Stimulated activated CD8-positive, alpha-beta memory T cell treated with anti-CD3 and anti-CD28 coated beads, Interleukin-12 subunit alpha, Interleukin-12 subunit beta, amount 100 ng/mL, for 24 hours (primary cell): ENCODE data around the gene CFAP92.
"Not testable (repeated sequence)": the region's sequence is repeated elsewhere in the genome, so short reads cannot be mapped to it uniquely, and the experiment has no call there.

Source experiments
- DNase-seq: peaks from one replicate; pipeline ENCODE4 v3.0.0-alpha.2; 2020; ENCODE audit errors: extremely low read depth

CFAP92 gene

GRCh38 chr3:128936341-128936740 lies 57.5 kb downstream of the CFAP92 start:
- no peak for DNase-seq

- no peak for DNase-seq
Measured at GRCh38 chr3:128935922-128936321, 58.0 kb downstream of the CFAP92 start.

GRCh38 chr3:128933922-128934253 lies 60.0 kb downstream of the CFAP92 start:
- DNase-seq, result no peak

GRCh38 chr3:128933213-128933921 lies 60.5 kb downstream of the CFAP92 start:
- no peak for DNase-seq

- DNase-seq, result no peak
Measured at GRCh38 chr3:128932516-128933212, 61.2 kb downstream of the CFAP92 start.

- no peak for DNase-seq
Measured at GRCh38 chr3:128931046-128931445, 62.8 kb downstream of the CFAP92 start.

- no peak for DNase-seq
Measured at GRCh38 chr3:128929364-128929763, 64.5 kb downstream of the CFAP92 start.

- not testable (repeated sequence) for DNase-seq
Measured at GRCh38 chr3:128923986-128924385, 69.9 kb downstream of the CFAP92 start.

GRCh38 chr3:128923576-128923975 lies 70.3 kb downstream of the CFAP92 start:
- no peak for DNase-seq

GRCh38 chr3:128922804-128923459 lies 70.9 kb downstream of the CFAP92 start:
- peak; percentile 12 for DNase-seq

- no peak for DNase-seq
Measured at GRCh38 chr3:128919988-128920387, 73.9 kb downstream of the CFAP92 start.

- no peak for DNase-seq
Measured at GRCh38 chr3:128917291-128917690, 76.6 kb downstream of the CFAP92 start.

GRCh38 chr3:128914966-128915645 lies 78.8 kb downstream of the CFAP92 start:
- no peak for DNase-seq

- DNase-seq, result no peak
Measured at GRCh38 chr3:128911911-128912310, 82.0 kb downstream of the CFAP92 start.

- no peak for DNase-seq
Measured at GRCh38 chr3:128910006-128910405, 83.9 kb downstream of the CFAP92 start.

GRCh38 chr3:128908951-128909350 lies 84.9 kb downstream of the CFAP92 start:
- no peak for DNase-seq

GRCh38 chr3:128907706-128908445 lies 86.0 kb downstream of the CFAP92 start:
- no peak for DNase-seq

- DNase-seq, result no peak
Measured at GRCh38 chr3:128906804-128907525, 86.9 kb downstream of the CFAP92 start.

- no peak for DNase-seq
Measured at GRCh38 chr3:128906031-128906803, 87.7 kb downstream of the CFAP92 start.

- DNase-seq, result no peak
Measured at GRCh38 chr3:128903501-128903900, 90.4 kb downstream of the CFAP92 start.
